H7 (cell line): ENCODE results near the gene C6orf132. TPM values are rescaled to one million over a fixed set of nuclear protein-coding genes. Genes with fewer than 3 reads are reported as not detected.

Experiments used
- DNase-seq: peaks from one replicate; pipeline ENCODE4 v3.0.0; 2012
- H3K27me3 ChIP-seq: 2 replicates; pipeline ENCODE4 v1.6.0; 2011; ENCODE audit warnings: mild to moderate bottlenecking, low read length; ENCODE audit not compliant: control insufficient read depth, insufficient read depth
- H3K36me3 ChIP-seq: replicated peaks from 2 replicates; pipeline ENCODE4 v1.5.1; 2011; ENCODE audit warnings: low read length; ENCODE audit not compliant: control insufficient read depth, insufficient read depth
- H3K4me3 ChIP-seq: 2 replicates; pipeline ENCODE4 v1.5.1; 2011; ENCODE audit warnings: low read depth, mild to moderate bottlenecking, control low read depth, low read length, moderate library complexity; ENCODE audit not compliant: insufficient read depth
- total RNA-seq: library from RNA; depleted of rRNA; stranded (reverse); fragments of >200 nt; shearing (Covaris generic); gene quantifications from 2 replicates; pipeline ENCODE4 v1.2.3, GENCODE V29; 2014

Gene C6orf132
- total RNA-seq, 1 experiment from 2014 or later = 11.3 TPM

- Histone ChIP-seq H3K27me3 (no peaks in the 10 kb centered on the region), H3K36me3 (peaks cover 11% of the 10 kb centered on the region), H3K4me3 (no peak overlapping the region)
- peak; percentile 71 for DNase-seq
These were observed 6.7 kb downstream of the C6orf132 start for GRCh38 chr6:42135722-42136121.

GRCh38 chr6:42135161-42135560 is 7.3 kb downstream of the C6orf132 start:
- H3K36me3 ChIP-seq = peaks cover 11% of the 10 kb centered on the region
- H3K27me3 ChIP-seq = no peaks in the 10 kb centered on the region
- no peak overlapping the region for H3K4me3 ChIP-seq
- DNase-seq = peak; percentile 62

- H3K4me3 ChIP-seq = no peak overlapping the region
- peak; percentile 43 for DNase-seq
- peaks cover 11% of the 10 kb centered on the region for H3K36me3 ChIP-seq
- no peaks in the 10 kb centered on the region for H3K27me3 ChIP-seq
These were observed 8.5 kb downstream of the C6orf132 start for GRCh38 chr6:42133926-42134325.

- DNase-seq = no peak
- Histone ChIP-seq H3K36me3 (peaks cover 22% of the 10 kb centered on the region), H3K27me3 (no peaks in the 10 kb centered on the region), H3K4me3 (no peak overlapping the region)
These were observed 10.9 kb downstream of the C6orf132 start for GRCh38 chr6:42131531-42131930.

GRCh38 chr6:42129360-42129676 is 13.1 kb downstream of the C6orf132 start:
- Histone ChIP-seq H3K27me3 (no peaks in the 10 kb centered on the region), H3K36me3 (peaks cover 32% of the 10 kb centered on the region), H3K4me3 (no peak overlapping the region)
- no peak for DNase-seq

- DNase-seq = no peak
- H3K36me3 ChIP-seq = peaks cover 30% of the 10 kb centered on the region
- H3K27me3 ChIP-seq = no peaks in the 10 kb centered on the region
- no peak overlapping the region for H3K4me3 ChIP-seq
These were observed 13.7 kb downstream of the C6orf132 start for GRCh38 chr6:42128460-42129359.

- H3K36me3 ChIP-seq = peaks cover 22% of the 10 kb centered on the region
- H3K4me3 ChIP-seq = no peak overlapping the region
- DNase-seq = no peak
- H3K27me3 ChIP-seq = no peaks in the 10 kb centered on the region
These were observed 16.8 kb downstream of the C6orf132 start for GRCh38 chr6:42125663-42126062.

GRCh38 chr6:42125231-42125630 is 17.2 kb downstream of the C6orf132 start:
- no peak overlapping the region for H3K4me3 ChIP-seq
- no peak for DNase-seq
- H3K36me3 ChIP-seq = peaks cover 22% of the 10 kb centered on the region
- no peaks in the 10 kb centered on the region for H3K27me3 ChIP-seq

GRCh38 chr6:42124223-42124836 is 18.1 kb downstream of the C6orf132 start:
- Histone ChIP-seq H3K36me3 (peaks cover 22% of the 10 kb centered on the region), H3K27me3 (no peaks in the 10 kb centered on the region), H3K4me3 (no peak overlapping the region)
- DNase-seq = no peak

GRCh38 chr6:42123379-42124103 is 18.9 kb downstream of the C6orf132 start:
- peaks cover 22% of the 10 kb centered on the region for H3K36me3 ChIP-seq
- H3K4me3 ChIP-seq = no peak overlapping the region
- H3K27me3 ChIP-seq = no peaks in the 10 kb centered on the region
- DNase-seq = no peak

GRCh38 chr6:42120895-42121865 is 21.2 kb downstream of the C6orf132 start:
- Histone ChIP-seq H3K36me3 (peaks cover 9% of the 10 kb centered on the region), H3K27me3 (no peaks in the 10 kb centered on the region), H3K4me3 (no peak overlapping the region)
- DNase-seq = no peak

- H3K36me3 ChIP-seq = no peaks in the 10 kb centered on the region; the same call in none of the 2 replicates
- no peaks in the 10 kb centered on the region for H3K27me3 ChIP-seq
- no peak overlapping the region for H3K4me3 ChIP-seq
- peak; percentile 39 for DNase-seq
These were observed 24.0 kb downstream of the C6orf132 start for GRCh38 chr6:42118162-42119001.

GRCh38 chr6:42117843-42118161 is 24.6 kb downstream of the C6orf132 start:
- no peaks in the 10 kb centered on the region; the same call in none of the 2 replicates for H3K36me3 ChIP-seq
- no peaks in the 10 kb centered on the region for H3K27me3 ChIP-seq
- DNase-seq = no peak
- H3K4me3 ChIP-seq = no peak overlapping the region
